ENCODE data around the gene SENP8. TPM values are rescaled to one million over a fixed set of nuclear protein-coding genes. Genes with fewer than 3 reads are reported as not detected.

The SENP8 gene
- total and polyA plus RNA-seq, 2 of the 8 experiments (the other 6 are each of a cell fraction or from before 2014, with no cell fraction given): 4.1 to 6.0 TPM

DNA sequence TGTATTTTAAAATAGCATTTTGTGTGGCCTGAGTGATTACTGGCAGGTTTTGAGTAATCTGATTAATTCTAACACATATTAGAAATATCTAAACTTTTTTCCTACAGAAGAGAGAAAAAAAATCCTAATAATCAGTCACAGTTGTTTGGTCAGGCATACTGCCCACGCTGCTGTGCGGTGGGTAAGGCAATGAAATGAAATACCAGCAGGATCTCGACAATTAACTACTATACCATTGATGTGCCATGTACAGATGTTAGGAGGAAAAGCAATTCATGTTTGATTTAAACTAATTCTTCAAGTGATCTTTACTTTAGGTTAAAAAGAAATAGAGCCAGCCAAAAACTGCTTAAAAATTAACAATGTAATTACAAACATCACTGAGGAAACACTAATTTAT is 74.2 kb downstream of the SENP8 start (continued):
- TF ChIP-seq SUZ12 (IDR thresholded peaks at IDR 0.05; ENCODE audit: low read length): no peak
- TF ChIP-seq, protein P1, sequence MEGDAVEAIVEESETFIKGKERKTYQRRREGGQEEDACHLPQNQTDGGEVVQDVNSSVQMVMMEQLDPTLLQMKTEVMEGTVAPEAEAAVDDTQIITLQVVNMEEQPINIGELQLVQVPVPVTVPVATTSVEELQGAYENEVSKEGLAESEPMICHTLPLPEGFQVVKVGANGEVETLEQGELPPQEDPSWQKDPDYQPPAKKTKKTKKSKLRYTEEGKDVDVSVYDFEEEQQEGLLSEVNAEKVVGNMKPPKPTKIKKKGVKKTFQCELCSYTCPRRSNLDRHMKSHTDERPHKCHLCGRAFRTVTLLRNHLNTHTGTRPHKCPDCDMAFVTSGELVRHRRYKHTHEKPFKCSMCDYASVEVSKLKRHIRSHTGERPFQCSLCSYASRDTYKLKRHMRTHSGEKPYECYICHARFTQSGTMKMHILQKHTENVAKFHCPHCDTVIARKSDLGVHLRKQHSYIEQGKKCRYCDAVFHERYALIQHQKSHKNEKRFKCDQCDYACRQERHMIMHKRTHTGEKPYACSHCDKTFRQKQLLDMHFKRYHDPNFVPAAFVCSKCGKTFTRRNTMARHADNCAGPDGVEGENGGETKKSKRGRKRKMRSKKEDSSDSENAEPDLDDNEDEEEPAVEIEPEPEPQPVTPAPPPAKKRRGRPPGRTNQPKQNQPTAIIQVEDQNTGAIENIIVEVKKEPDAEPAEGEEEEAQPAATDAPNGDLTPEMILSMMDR (IDR thresholded peaks at IDR 0.05; ENCODE audit: control extremely low read depth in 1 of 3, insufficient read depth in 1 of 3, low read depth in 1 of 3, low read length in 3 of 3): no peak
- TF ChIP-seq SP4 (IDR thresholded peaks at IDR 0.05; ENCODE audit: low read length): no peak
- no peak for TF ChIP-seq POLR2A (IDR thresholded peaks at IDR 0.05; ENCODE audit: control extremely low read depth in 1 of 2, low read depth in 2 of 2, low read length in 2 of 2)
- no peak for TF ChIP-seq RXRA (IDR thresholded peaks at IDR 0.05; ENCODE audit: insufficient read depth, low read depth, low read length)

Other genes starting within 250 kb of the SENP8 start
- 26.0 and 29.5 TPM in 2 replicates for gene MYO9A, start 253 bp upstream of the SENP8 start, total RNA-seq (2021; fragmentation: NEBNext Ultra II Directional; extraction: Animal tissue kit (Norgen Biotek cat#: 25700))
- gene MYO9A, start 253 bp upstream of the SENP8 start, polyA plus RNA-seq (2011; rRNA removed): 3.9 and 4.9 TPM in 2 replicates
- 0.36 and 1.5 TPM in 2 replicates for gene GRAMD2A, start 79.4 kb downstream of the SENP8 start, total RNA-seq (2021; fragmentation: NEBNext Ultra II Directional; extraction: Animal tissue kit (Norgen Biotek cat#: 25700))
- 0.57 and 0.66 TPM in 2 replicates for gene GRAMD2A, start 79.4 kb downstream of the SENP8 start, polyA plus RNA-seq (2011; rRNA removed)
- 761 and 780 TPM in 2 replicates for gene PKM, start 112.8 kb downstream of the SENP8 start, total RNA-seq (2021; fragmentation: NEBNext Ultra II Directional; extraction: Animal tissue kit (Norgen Biotek cat#: 25700))
- 856 and 1,089 TPM in 2 replicates for gene PKM, start 112.8 kb downstream of the SENP8 start, polyA plus RNA-seq (2011; rRNA removed)
- gene PARP6, start 154.2 kb downstream of the SENP8 start, total RNA-seq (2021; fragmentation: NEBNext Ultra II Directional; extraction: Animal tissue kit (Norgen Biotek cat#: 25700)): 33.0 and 39.8 TPM in 2 replicates
- 44.8 and 45.3 TPM in 2 replicates for gene PARP6, start 154.2 kb downstream of the SENP8 start, polyA plus RNA-seq (2011; rRNA removed)
- 0.19 TPM in 1 of 2 replicates, not detected in the other for gene CELF6, start 201.8 kb downstream of the SENP8 start, total RNA-seq (2021; fragmentation: NEBNext Ultra II Directional; extraction: Animal tissue kit (Norgen Biotek cat#: 25700))
- 0.05 and 0.09 TPM in 2 replicates for gene CELF6, start 201.8 kb downstream of the SENP8 start, polyA plus RNA-seq (2011; rRNA removed)